DND-41 (cell line): ENCODE data around the gene TBATA.

Source experiments
- ATAC-seq: fragments of 200-7000 bp; cut with Tn5 transposase; 3 replicates; pipeline ENCODE4 v1.9.1; 2021; ENCODE audit warnings: low read depth; ENCODE audit not compliant: insufficient read depth
- DNase-seq: peaks from one replicate; pipeline ENCODE4 v3.0.0-alpha.2; 2020
- H2AFZ ChIP-seq: 2 replicates; pipeline ENCODE4 v1.6.0; 2012; ENCODE audit warnings: low read depth, low read length
- H3K27ac ChIP-seq: 2 replicates; pipeline ENCODE4 v1.5.1; 2012; ENCODE audit warnings: low read length, inconsistent platforms
- H3K27me3 ChIP-seq: fragments of 200-600 bp; sonication (generic); 2 replicates; pipeline ENCODE4 v1.6.0; 2012; ENCODE audit warnings: low read length, mild to moderate bottlenecking, inconsistent platforms; ENCODE audit not compliant: insufficient read depth, poor library complexity
- H3K36me3 ChIP-seq: 2 replicates; pipeline ENCODE4 v1.5.1; 2012; ENCODE audit warnings: low read length, inconsistent platforms; ENCODE audit not compliant: insufficient read depth
- H3K4me1 ChIP-seq: 2 replicates; pipeline ENCODE4 v1.5.1; 2012; ENCODE audit warnings: mild to moderate bottlenecking, low read length; ENCODE audit not compliant: insufficient read depth
- H3K4me2 ChIP-seq: 2 replicates; pipeline ENCODE4 v1.6.0; 2012; ENCODE audit warnings: mild to moderate bottlenecking, moderate library complexity, low read length, inconsistent platforms; ENCODE audit not compliant: insufficient read depth
- H3K4me3 ChIP-seq, 2 experiments: fragments of 200-600 bp in 1 of 2; shearing (Covaris generic) in 1 of 2; 2 replicates each; pipeline ENCODE4 v1.5.1; 2012 to 2016; ENCODE audit warnings: inconsistent platforms in 2 of 2, low read length in 2 of 2, mild to moderate bottlenecking in 2 of 2, low read depth in 1 of 2, moderate library complexity in 1 of 2
- H3K79me2 ChIP-seq: 2 replicates; pipeline ENCODE4 v1.6.0; 2012; ENCODE audit warnings: low read length, inconsistent platforms; ENCODE audit not compliant: insufficient read depth
- H3K9ac ChIP-seq: 2 replicates; pipeline ENCODE4 v1.6.0; 2012; ENCODE audit warnings: low read depth, mild to moderate bottlenecking, inconsistent platforms, low read length, moderate library complexity
- H3K9me3 ChIP-seq: 2 replicates; pipeline ENCODE4 v1.5.1; 2012; ENCODE audit warnings: low read length, moderate library complexity, mild to moderate bottlenecking, inconsistent platforms; ENCODE audit not compliant: insufficient read depth, severe bottlenecking
- H4K20me1 ChIP-seq: 2 replicates; pipeline ENCODE4 v1.6.0; 2012; ENCODE audit warnings: low read length; ENCODE audit not compliant: insufficient read depth
- EZH2 ChIP-seq: IDR thresholded peaks from 3 replicates; pipeline ENCODE4 v1.6.1; 2012; ENCODE audit warnings: borderline replicate concordance, low read depth, mild to moderate bottlenecking, moderate library complexity, low read length, inconsistent platforms; ENCODE audit not compliant: severe bottlenecking
- TF ChIP-seq, protein P1 (sequence below): IDR thresholded peaks from 2 replicates; pipeline ENCODE4 v1.5.1; 2012; ENCODE audit warnings: borderline replicate concordance, low read length, moderate library complexity, mild to moderate bottlenecking; ENCODE audit not compliant: poor library complexity, severe bottlenecking; ENCODE audit errors: extremely low read depth

TBATA gene

DNA sequence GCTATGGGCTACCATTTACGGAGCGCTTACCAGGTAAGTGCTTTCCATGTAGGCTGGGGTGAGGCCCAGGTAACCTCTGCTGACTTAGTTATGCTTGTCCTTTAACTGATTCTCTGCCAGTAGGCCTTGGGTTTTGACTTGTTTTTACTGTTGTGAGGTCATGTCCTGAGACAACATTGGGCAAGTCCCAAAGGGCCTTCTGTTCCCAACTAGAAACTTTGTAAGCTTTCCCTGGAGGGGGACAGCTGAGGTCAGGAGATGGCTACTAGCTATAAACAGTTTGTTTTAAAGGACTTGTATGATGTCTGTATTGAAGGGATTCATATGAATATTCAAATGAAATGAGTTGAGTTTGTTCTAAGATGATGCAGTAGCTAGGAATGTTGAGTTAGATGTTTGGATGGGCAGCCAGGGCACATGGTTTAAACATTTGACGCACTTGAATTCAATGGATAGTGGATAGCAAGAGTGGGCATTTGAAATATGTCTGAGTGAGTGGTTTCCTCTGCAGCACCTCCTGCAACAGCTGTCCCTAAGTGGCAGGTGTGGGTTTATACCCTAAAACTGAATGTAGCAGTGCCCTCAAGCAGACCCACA lies 20.5 kb upstream of the TBATA start:
- DNase-seq (no peak), ATAC-seq (no peak)
- Histone ChIP-seq H3K4me2 (no peak overlapping the region), H3K9ac (no peak overlapping the region), H3K36me3 (no peaks in the 10 kb centered on the region), H3K4me3 (no peak overlapping the region), H3K79me2 (no peaks in the 10 kb centered on the region), H4K20me1 (no peaks in the 10 kb centered on the region), H3K9me3 (no peaks in the 10 kb centered on the region), H3K4me1 (no peaks in the 10 kb centered on the region), H3K27ac (no peak overlapping the region), H3K27me3 (no peaks in the 10 kb centered on the region), H2AFZ (no peak overlapping the region)
- no peak for TF ChIP-seq EZH2
- TF ChIP-seq, protein P1, sequence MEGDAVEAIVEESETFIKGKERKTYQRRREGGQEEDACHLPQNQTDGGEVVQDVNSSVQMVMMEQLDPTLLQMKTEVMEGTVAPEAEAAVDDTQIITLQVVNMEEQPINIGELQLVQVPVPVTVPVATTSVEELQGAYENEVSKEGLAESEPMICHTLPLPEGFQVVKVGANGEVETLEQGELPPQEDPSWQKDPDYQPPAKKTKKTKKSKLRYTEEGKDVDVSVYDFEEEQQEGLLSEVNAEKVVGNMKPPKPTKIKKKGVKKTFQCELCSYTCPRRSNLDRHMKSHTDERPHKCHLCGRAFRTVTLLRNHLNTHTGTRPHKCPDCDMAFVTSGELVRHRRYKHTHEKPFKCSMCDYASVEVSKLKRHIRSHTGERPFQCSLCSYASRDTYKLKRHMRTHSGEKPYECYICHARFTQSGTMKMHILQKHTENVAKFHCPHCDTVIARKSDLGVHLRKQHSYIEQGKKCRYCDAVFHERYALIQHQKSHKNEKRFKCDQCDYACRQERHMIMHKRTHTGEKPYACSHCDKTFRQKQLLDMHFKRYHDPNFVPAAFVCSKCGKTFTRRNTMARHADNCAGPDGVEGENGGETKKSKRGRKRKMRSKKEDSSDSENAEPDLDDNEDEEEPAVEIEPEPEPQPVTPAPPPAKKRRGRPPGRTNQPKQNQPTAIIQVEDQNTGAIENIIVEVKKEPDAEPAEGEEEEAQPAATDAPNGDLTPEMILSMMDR: no peak

DNA sequence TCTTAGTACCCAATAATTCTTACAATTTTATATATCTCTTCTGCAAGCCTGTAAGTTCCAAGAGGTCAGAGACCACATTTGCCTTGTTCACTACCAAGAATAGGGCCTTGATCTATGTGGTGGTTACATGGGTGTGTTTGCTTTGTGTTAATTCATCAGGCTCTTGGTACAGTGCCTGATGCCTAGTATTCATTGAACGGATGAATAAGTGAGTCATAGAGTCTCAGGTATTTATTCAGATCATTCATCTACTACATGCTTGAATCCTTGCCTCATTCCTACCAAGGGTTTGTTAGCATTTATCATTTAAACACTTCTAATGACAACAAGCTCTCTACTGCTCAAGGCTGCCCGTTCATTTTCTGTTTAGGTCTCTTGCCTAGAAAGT lies 19.2 kb upstream of the TBATA start:
- Histone ChIP-seq H3K4me1 (no peaks in the 10 kb centered on the region), H3K27me3 (no peaks in the 10 kb centered on the region), H3K79me2 (no peaks in the 10 kb centered on the region), H2AFZ (no peak overlapping the region), H3K9ac (no peak overlapping the region), H4K20me1 (no peaks in the 10 kb centered on the region), H3K4me2 (no peak overlapping the region), H3K9me3 (no peaks in the 10 kb centered on the region), H3K36me3 (no peaks in the 10 kb centered on the region), H3K27ac (no peak overlapping the region), H3K4me3 (no peak overlapping the region)
- ATAC-seq: no peak
- no peak for DNase-seq
- TF ChIP-seq EZH2: no peak
- TF ChIP-seq, protein P1: no peak

DNA sequence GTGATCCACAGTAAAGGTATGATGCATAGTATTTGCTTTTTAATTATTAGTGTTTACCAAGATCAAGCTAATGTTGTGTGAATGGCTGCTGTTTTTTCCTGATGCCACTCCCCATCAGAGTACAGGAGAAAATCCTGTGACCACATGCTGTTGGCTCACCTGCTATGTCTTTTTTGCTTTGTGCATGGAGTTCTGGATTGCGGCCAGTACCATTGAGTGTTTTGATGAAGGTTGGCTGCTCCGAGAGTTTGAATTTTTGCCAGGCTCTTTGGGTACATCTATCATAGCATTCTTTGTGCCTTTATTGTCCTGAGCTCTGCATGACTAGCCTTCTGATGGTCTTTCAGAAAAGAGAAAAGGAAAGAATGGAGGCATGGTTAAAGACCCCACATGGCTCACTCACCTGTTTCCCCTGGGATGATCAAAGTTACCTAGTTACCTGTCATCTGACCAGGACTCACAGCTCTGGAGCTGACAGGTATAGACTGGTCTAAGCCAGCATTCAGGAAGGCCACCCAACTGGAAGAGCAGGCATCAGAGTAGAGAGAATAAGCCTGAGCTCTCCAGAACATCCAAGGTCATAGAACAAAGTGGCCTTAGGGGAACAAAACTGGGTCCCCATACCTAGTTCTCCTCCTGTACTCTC lies 18.7 kb upstream of the TBATA start:
- H3K4me1 ChIP-seq: no peaks in the 10 kb centered on the region
- H3K4me2 ChIP-seq: no peak overlapping the region
- no peaks in the 10 kb centered on the region for H4K20me1 ChIP-seq
- H2AFZ ChIP-seq: no peak overlapping the region
- no peaks in the 10 kb centered on the region for H3K79me2 ChIP-seq
- no peak overlapping the region for H3K4me3 ChIP-seq
- H3K9me3 ChIP-seq: no peaks in the 10 kb centered on the region
- no peak for ATAC-seq
- no peak overlapping the region for H3K27ac ChIP-seq
- TF ChIP-seq EZH2: no peak
- TF ChIP-seq, protein P1: no peak
- no peak for DNase-seq
- H3K27me3 ChIP-seq: no peaks in the 10 kb centered on the region
- H3K9ac ChIP-seq: no peak overlapping the region
- no peaks in the 10 kb centered on the region for H3K36me3 ChIP-seq
